Neural progenitor cell (in vitro differentiated cells): ENCODE results near the gene ZGLP1. TPM values are rescaled to one million over a fixed set of nuclear protein-coding genes. Genes with fewer than 3 reads are reported as not detected.

Source experiments
- DNase-seq: peaks from one replicate; pipeline ENCODE4 v3.0.0-alpha.2; 2016; ENCODE audit warnings: low spot score
- H2AFZ ChIP-seq: fragments of 200-600 bp; sonication (generic); replicated peaks from 2 replicates; pipeline ENCODE4 v1.6.1; 2016; ENCODE audit warnings: antibody characterized with exemption
- H3F3A ChIP-seq: fragments of 200-600 bp; sonication (generic); 2 replicates; pipeline ENCODE4 v1.6.1; 2016; ENCODE audit warnings: antibody characterized with exemption, low read depth
- H3K27ac ChIP-seq: fragments of 200-600 bp; sonication (generic); 2 replicates; pipeline ENCODE4 v1.5.1; 2016; ENCODE audit warnings: mild to moderate bottlenecking
- H3K27me3 ChIP-seq: fragments of 200-600 bp; sonication (generic); 2 replicates; pipeline ENCODE4 v1.6.1; 2016; ENCODE audit warnings: mild to moderate bottlenecking, moderate library complexity
- H3K36me3 ChIP-seq: fragments of 200-600 bp; sonication (generic); 2 replicates; pipeline ENCODE4 v1.5.1; 2016
- H3K4me1 ChIP-seq: fragments of 200-600 bp; sonication (generic); 2 replicates; pipeline ENCODE4 v1.6.1; 2016; ENCODE audit warnings: mixed run types
- H3K4me2 ChIP-seq: fragments of 200-600 bp; sonication (generic); 2 replicates; pipeline ENCODE4 v1.6.1; 2016
- H3K4me3 ChIP-seq: fragments of 200-600 bp; sonication (generic); 2 replicates; pipeline ENCODE4 v1.5.1; 2016
- H3K79me2 ChIP-seq: fragments of 200-600 bp; sonication (generic); 2 replicates; pipeline ENCODE4 v1.6.1; 2016; ENCODE audit warnings: low read depth
- H3K9ac ChIP-seq: fragments of 200-600 bp; sonication (generic); 2 replicates; pipeline ENCODE4 v1.6.1; 2016
- H3K9me3 ChIP-seq: fragments of 200-600 bp; sonication (generic); 2 replicates; pipeline ENCODE4 v1.5.1; 2016; ENCODE audit warnings: low read depth
- H4K20me1 ChIP-seq: fragments of 200-600 bp; sonication (generic); 2 replicates; pipeline ENCODE4 v1.6.1; 2016; ENCODE audit warnings: low read depth
- H3K27ac Mint-ChIP-seq: 3 replicates; pipeline ENCODE4 v1.8.0; 2021; ENCODE audit warnings: mixed read lengths
- H3K27me3 Mint-ChIP-seq: 2 replicates; pipeline ENCODE4 v1.8.0; 2022; ENCODE audit warnings: low read depth, mild to moderate bottlenecking, inconsistent platforms, moderate library complexity, mixed read lengths; ENCODE audit not compliant: insufficient read depth
- H3K36me3 Mint-ChIP-seq: 3 replicates; pipeline ENCODE4 v1.8.0; 2021; ENCODE audit warnings: mixed read lengths
- H3K4me1 Mint-ChIP-seq: 3 replicates; pipeline ENCODE4 v1.8.0; 2021; ENCODE audit warnings: mixed read lengths
- H3K4me3 Mint-ChIP-seq: 3 replicates; pipeline ENCODE4 v1.8.0; 2021; ENCODE audit warnings: mild to moderate bottlenecking, moderate library complexity, mixed read lengths
- H3K9me3 Mint-ChIP-seq: 3 replicates; pipeline ENCODE4 v1.8.0; 2020; ENCODE audit warnings: mixed read lengths
- EZH2 ChIP-seq: fragments of 200-600 bp; sonication (generic); IDR thresholded peaks from 2 replicates; pipeline ENCODE4 v1.6.1; 2017; ENCODE audit warnings: antibody characterized with exemption, mild to moderate bottlenecking, moderate library complexity
- EZH2phosphoT487 ChIP-seq: fragments of 200-600 bp; sonication (generic); IDR thresholded peaks from 2 replicates; pipeline ENCODE4 v1.6.1; 2017; ENCODE audit warnings: antibody characterized with exemption
- total RNA-seq: library from RNA; depleted of rRNA; stranded (reverse); fragments of >200 nt; gene quantifications from 2 replicates; pipeline ENCODE4 v1.2.3, GENCODE V29; 2015; ENCODE audit warnings: low replicate concordance
- TF ChIP-seq, protein P1 (sequence below): fragments of 200-600 bp; sonication (generic); IDR thresholded peaks from 2 replicates; pipeline ENCODE4 v1.5.1; 2017; ENCODE audit warnings: antibody characterized with exemption, mild to moderate bottlenecking

The ZGLP1 gene
- total RNA-seq, 1 donor from 2014 or later, result 2.4 TPM

DNA sequence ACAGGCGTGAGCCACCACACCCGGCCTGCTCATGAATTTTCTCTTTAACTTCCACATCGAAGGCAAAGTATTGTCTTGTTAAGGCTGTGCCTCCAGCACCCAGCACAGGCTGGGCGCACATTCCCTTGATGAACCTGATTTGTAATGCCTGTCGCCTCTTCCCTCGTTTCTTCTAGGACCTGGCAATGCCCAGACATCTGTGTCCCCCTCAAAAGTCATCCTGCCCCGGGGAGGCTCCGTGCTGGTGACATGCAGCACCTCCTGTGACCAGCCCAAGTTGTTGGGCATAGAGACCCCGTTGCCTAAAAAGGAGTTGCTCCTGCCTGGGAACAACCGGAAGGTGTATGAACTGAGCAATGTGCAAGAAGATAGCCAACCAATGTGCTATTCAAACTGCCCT is 35.0 kb downstream of the ZGLP1 start:
- peaks cover 35% of the 10 kb centered on the region for H3K27me3 Mint-ChIP-seq
- H4K20me1 ChIP-seq, result no peaks in the 10 kb centered on the region
- TF ChIP-seq EZH2phosphoT487 (no peak), EZH2 (no peak)
- TF ChIP-seq, protein P1, sequence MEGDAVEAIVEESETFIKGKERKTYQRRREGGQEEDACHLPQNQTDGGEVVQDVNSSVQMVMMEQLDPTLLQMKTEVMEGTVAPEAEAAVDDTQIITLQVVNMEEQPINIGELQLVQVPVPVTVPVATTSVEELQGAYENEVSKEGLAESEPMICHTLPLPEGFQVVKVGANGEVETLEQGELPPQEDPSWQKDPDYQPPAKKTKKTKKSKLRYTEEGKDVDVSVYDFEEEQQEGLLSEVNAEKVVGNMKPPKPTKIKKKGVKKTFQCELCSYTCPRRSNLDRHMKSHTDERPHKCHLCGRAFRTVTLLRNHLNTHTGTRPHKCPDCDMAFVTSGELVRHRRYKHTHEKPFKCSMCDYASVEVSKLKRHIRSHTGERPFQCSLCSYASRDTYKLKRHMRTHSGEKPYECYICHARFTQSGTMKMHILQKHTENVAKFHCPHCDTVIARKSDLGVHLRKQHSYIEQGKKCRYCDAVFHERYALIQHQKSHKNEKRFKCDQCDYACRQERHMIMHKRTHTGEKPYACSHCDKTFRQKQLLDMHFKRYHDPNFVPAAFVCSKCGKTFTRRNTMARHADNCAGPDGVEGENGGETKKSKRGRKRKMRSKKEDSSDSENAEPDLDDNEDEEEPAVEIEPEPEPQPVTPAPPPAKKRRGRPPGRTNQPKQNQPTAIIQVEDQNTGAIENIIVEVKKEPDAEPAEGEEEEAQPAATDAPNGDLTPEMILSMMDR, result no peak

DNA sequence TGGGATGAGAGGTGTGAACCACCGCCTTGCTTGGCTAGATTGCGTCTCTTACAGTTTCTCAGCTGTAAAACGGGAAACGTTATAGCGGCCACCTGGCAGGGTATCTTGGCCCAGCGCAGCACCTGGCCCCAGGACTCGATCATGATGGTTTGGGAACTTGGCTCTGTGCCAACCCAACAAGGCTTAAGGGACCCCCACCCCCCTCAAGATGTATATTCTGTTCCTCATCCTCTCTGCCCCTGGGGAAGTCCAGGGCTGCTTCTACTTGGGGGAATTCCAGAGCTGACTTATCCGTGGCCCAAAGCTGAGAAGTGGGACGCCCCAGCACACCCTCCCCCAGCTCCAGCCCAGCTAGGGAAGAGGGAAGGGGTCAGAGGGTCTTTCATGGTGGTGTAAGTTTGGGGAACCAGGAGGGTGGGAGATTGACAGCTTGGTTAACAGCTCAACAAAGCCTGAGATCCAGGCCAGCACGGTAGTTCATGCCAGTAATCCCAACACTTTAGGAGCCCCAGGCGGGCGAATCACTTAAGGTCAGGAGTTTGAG is 38.0 kb downstream of the ZGLP1 start:
- no peak for TF ChIP-seq EZH2phosphoT487
- no peak for TF ChIP-seq EZH2
- TF ChIP-seq, protein P1, result no peak

More for the DNA sequence above, 35.0 kb downstream of the ZGLP1 start:
- Mint-ChIP-seq H3K4me3 (no peak overlapping the region), H3K4me1 (peaks cover 2% of the 10 kb centered on the region), H3K9me3 (no peaks in the 10 kb centered on the region), H3K27ac (no peak overlapping the region), H3K36me3 (no peaks in the 10 kb centered on the region)
- Histone ChIP-seq H3K4me1 (no peaks in the 10 kb centered on the region), H3K79me2 (no peaks in the 10 kb centered on the region), H3F3A (peaks cover 18% of the 10 kb centered on the region), H3K4me2 (no peak overlapping the region), H3K27ac (no peak overlapping the region), H2AFZ (no peak overlapping the region), H3K27me3 (peaks cover 45% of the 10 kb centered on the region), H3K36me3 (no peaks in the 10 kb centered on the region), H3K9ac (no peak overlapping the region), H3K9me3 (no peaks in the 10 kb centered on the region), H3K4me3 (no peak overlapping the region)
- no peak for DNase-seq

GRCh38 chr19:10270616-10271394 is 38.8 kb downstream of the ZGLP1 start, which contains the start of gene ICAM1:
Gene ICAM1 (plus strand): TSS chr19:10271120. CDS start chr19:10271160, 40 bp downstream.
- Mint-ChIP-seq H3K36me3 (no peaks in the 10 kb centered on the region), H3K27ac (no peak within 1 kb of the TSS), H3K27me3 (peaks cover 34% of the 10 kb centered on the region), H3K4me1 (no peaks in the 10 kb centered on the region), H3K4me3 (peak within 1 kb of the TSS; percentile 35), H3K9me3 (no peaks in the 10 kb centered on the region)
- Histone ChIP-seq H3K27me3 (peaks cover 61% of the 10 kb centered on the region), H3K4me2 (peak within 1 kb of the TSS; percentile 64), H3K9me3 (no peaks in the 10 kb centered on the region), H3K27ac (no peak within 1 kb of the TSS), H4K20me1 (no peaks in the 10 kb centered on the region), H3K9ac (no peak within 1 kb of the TSS), H3F3A (peaks cover 18% of the 10 kb centered on the region), H3K4me3 (peak within 1 kb of the TSS; percentile 34), H2AFZ (peak within 1 kb of the TSS; percentile 74), H3K4me1 (no peaks in the 10 kb centered on the region), H3K79me2 (no peaks in the 10 kb centered on the region), H3K36me3 (no peaks in the 10 kb centered on the region)
- DNase-seq, result peak; percentile 71
- TF ChIP-seq, protein P1, result no peak
- TF ChIP-seq EZH2phosphoT487 (peak; percentile 63), EZH2 (peak; percentile 35)

More for the DNA sequence above, 38.0 kb downstream of the ZGLP1 start:
- no peaks in the 10 kb centered on the region for H3K4me1 ChIP-seq
- no peak overlapping the region for H2AFZ ChIP-seq
- H3K79me2 ChIP-seq, result no peaks in the 10 kb centered on the region
- H3F3A ChIP-seq, result peaks cover 18% of the 10 kb centered on the region
- Mint-ChIP-seq H3K27me3 (peaks cover 34% of the 10 kb centered on the region), H3K36me3 (no peaks in the 10 kb centered on the region), H3K27ac (no peak overlapping the region), H3K9me3 (no peaks in the 10 kb centered on the region), H3K4me1 (no peaks in the 10 kb centered on the region), H3K4me3 (peak overlapping the region; percentile 35)
- H4K20me1 ChIP-seq, result no peaks in the 10 kb centered on the region
- H3K9ac ChIP-seq, result no peak overlapping the region
- H3K9me3 ChIP-seq, result no peaks in the 10 kb centered on the region
- DNase-seq, result no peak
- no peaks in the 10 kb centered on the region for H3K36me3 ChIP-seq
- no peak overlapping the region for H3K4me2 ChIP-seq
- H3K4me3 ChIP-seq, result no peak overlapping the region
- no peak overlapping the region for H3K27ac ChIP-seq
- peaks cover 61% of the 10 kb centered on the region for H3K27me3 ChIP-seq
